Measurements from ENCODE around the gene AMMECR1L. TPM values are rescaled to one million over a fixed set of nuclear protein-coding genes. Genes with fewer than 3 reads are reported as not detected.
A peak's percentile ranks its signal among the peaks of the same experiment; 100 is the strongest.
"Not testable (repeated sequence)": the region's sequence is repeated elsewhere in the genome, so short reads cannot be mapped to it uniquely, and the experiment has no call there.

Gene AMMECR1L
- total RNA-seq, 2 experiments from 2014 or later, result 14.3 to 15.0 TPM

GRCh38 chr2:127901339-127902056 is 15.7 kb upstream of the AMMECR1L start:
- ChIA-PET CTCF (no interaction called here), POLR2A (interaction anchor here (0.7 kb wide), 2 partner anchors 12 to 314 kb away, joined by 3 read pairs; no protein-coding TSS in a partner anchor)
- Mint-ChIP-seq H3K27me3 (peaks cover 5% of the 10 kb centered on the region), H3K27ac (no peak overlapping the region), H3K9me3 (no peaks in the 10 kb centered on the region), H3K4me3 (no peak overlapping the region), H3K4me1 (ENCODE audit: low read depth) (no peaks in the 10 kb centered on the region), H3K36me3 (no peaks in the 10 kb centered on the region)
- DNase-seq, result no peak
- intact Hi-C loops (cut with micrococcal nuclease), result no loop called here

GRCh38 chr2:127897531-127898211 is 11.9 kb upstream of the AMMECR1L start:
- H3K36me3 Mint-ChIP-seq, result no peaks in the 10 kb centered on the region

GRCh38 chr2:127893494-127893893 is 7.7 kb upstream of the AMMECR1L start:
- no peak overlapping the region for H3K4me3 Mint-ChIP-seq
- CTCF ChIA-PET, result no interaction called here

More at GRCh38 chr2:127897531-127898211, 11.9 kb upstream of the AMMECR1L start:
- Mint-ChIP-seq H3K9me3 (no peaks in the 10 kb centered on the region), H3K4me3 (no peak overlapping the region), H3K27me3 (peaks cover 2% of the 10 kb centered on the region), H3K4me1 (ENCODE audit: low read depth) (no peaks in the 10 kb centered on the region), H3K27ac (no peak overlapping the region)
- intact Hi-C loops (cut with micrococcal nuclease), result no loop called here
- no peak for DNase-seq
- POLR2A ChIA-PET, result no interaction called here
- CTCF ChIA-PET, result no interaction called here

GRCh38 chr2:127893033-127893432 is 7.3 kb upstream of the AMMECR1L start:
- ChIA-PET CTCF (no interaction called here), POLR2A (no interaction called here)
- Mint-ChIP-seq H3K9me3 (no peaks in the 10 kb centered on the region), H3K4me1 (ENCODE audit: low read depth) (no peaks in the 10 kb centered on the region), H3K36me3 (no peaks in the 10 kb centered on the region), H3K27ac (no peak overlapping the region), H3K27me3 (peaks cover 2% of the 10 kb centered on the region), H3K4me3 (no peak overlapping the region)
- intact Hi-C loops (cut with micrococcal nuclease), result no loop called here
- no peak for DNase-seq

More at GRCh38 chr2:127893494-127893893, 7.7 kb upstream of the AMMECR1L start:
- H3K36me3 Mint-ChIP-seq, result no peaks in the 10 kb centered on the region
- DNase-seq, result no peak
- H3K9me3 Mint-ChIP-seq, result no peaks in the 10 kb centered on the region
- H3K27ac Mint-ChIP-seq, result no peak overlapping the region
- intact Hi-C loops (cut with micrococcal nuclease), result no loop called here
- peaks cover 2% of the 10 kb centered on the region for H3K27me3 Mint-ChIP-seq
- H3K4me1 Mint-ChIP-seq (ENCODE audit: low read depth), result no peaks in the 10 kb centered on the region
- POLR2A ChIA-PET, result no interaction called here

GRCh38 chr2:127891811-127892210 is 6.1 kb upstream of the AMMECR1L start:
- no peaks in the 10 kb centered on the region for H3K36me3 Mint-ChIP-seq
- H3K27ac Mint-ChIP-seq, result no peak overlapping the region
- no peak for DNase-seq
- ChIA-PET POLR2A (no interaction called here), CTCF (no interaction called here)
- H3K27me3 Mint-ChIP-seq, result peaks cover 2% of the 10 kb centered on the region
- intact Hi-C loops (cut with micrococcal nuclease), result no loop called here
- no peaks in the 10 kb centered on the region for H3K9me3 Mint-ChIP-seq
- no peak overlapping the region for H3K4me3 Mint-ChIP-seq
- peaks cover 6% of the 10 kb centered on the region for H3K4me1 Mint-ChIP-seq (ENCODE audit: low read depth)

GRCh38 chr2:127890756-127891155 is 5.0 kb upstream of the AMMECR1L start:
- POLR2A ChIA-PET; H3K9me3 Mint-ChIP-seq; DNase-seq; H3K36me3 Mint-ChIP-seq; H3K27ac Mint-ChIP-seq; H3K27me3 Mint-ChIP-seq; H3K4me1 Mint-ChIP-seq (ENCODE audit: low read depth); intact Hi-C loops (cut with micrococcal nuclease); H3K4me3 Mint-ChIP-seq; CTCF ChIA-PET: not testable (repeated sequence)

- Mint-ChIP-seq H3K27ac (no peak overlapping the region), H3K36me3 (no peaks in the 10 kb centered on the region), H3K9me3 (no peaks in the 10 kb centered on the region), H3K4me3 (no peak overlapping the region), H3K27me3 (no peaks in the 10 kb centered on the region), H3K4me1 (ENCODE audit: low read depth) (peaks cover 17% of the 10 kb centered on the region)
- ChIA-PET CTCF (no interaction called here), POLR2A (no interaction called here)
- intact Hi-C loops (cut with micrococcal nuclease), result loop anchor here (5.0 kb wide), 1 partner anchor 204 kb away; the partner anchor contains the start of gene UGGT1
- no peak for DNase-seq
These were observed 3.0 kb upstream of the AMMECR1L start for GRCh38 chr2:127888772-127889171.

- Mint-ChIP-seq H3K27ac (no peak overlapping the region), H3K4me3 (peak overlapping the region; percentile 76), H3K36me3 (peaks cover 1% of the 10 kb centered on the region), H3K4me1 (ENCODE audit: low read depth) (peaks cover 23% of the 10 kb centered on the region), H3K9me3 (no peaks in the 10 kb centered on the region), H3K27me3 (no peaks in the 10 kb centered on the region)
- CTCF ChIA-PET, result no interaction called here
- intact Hi-C loops (cut with micrococcal nuclease), result loop anchor here (2.0 to 5.0 kb wide), 2 partner anchors 139 to 205 kb away; partner anchors contain the start of gene UGGT1
- POLR2A ChIA-PET, result no interaction called here
- no peak for DNase-seq
These were observed 2.0 kb upstream of the AMMECR1L start for GRCh38 chr2:127887776-127888130.

GRCh38 chr2:127887082-127887775 is 1.5 kb upstream of the AMMECR1L start:
- Mint-ChIP-seq H3K27me3 (no peaks in the 10 kb centered on the region), H3K9me3 (no peaks in the 10 kb centered on the region), H3K4me3 (peak overlapping the region; percentile 76), H3K4me1 (ENCODE audit: low read depth) (peaks cover 26% of the 10 kb centered on the region), H3K36me3 (peaks cover 5% of the 10 kb centered on the region), H3K27ac (peak overlapping the region; percentile 70)
- intact Hi-C loops (cut with micrococcal nuclease), result loop anchor here (2.0 to 5.0 kb wide), 2 partner anchors 140 to 205 kb away; partner anchors contain the start of gene UGGT1
- CTCF ChIA-PET, result no interaction called here
- POLR2A ChIA-PET, result no interaction called here
- no peak for DNase-seq

- POLR2A ChIA-PET, H3K36me3 Mint-ChIP-seq, H3K27me3 Mint-ChIP-seq, DNase-seq, H3K9me3 Mint-ChIP-seq: not testable (repeated sequence)
- CTCF ChIA-PET, result interaction anchor here (1.1 kb wide), 1 partner anchor 29 kb away, joined by 3 read pairs; no protein-coding TSS in a partner anchor
- peak overlapping the region; percentile 82 for H3K4me3 Mint-ChIP-seq
- H3K27ac Mint-ChIP-seq, result peak overlapping the region; percentile 72
- intact Hi-C loops (cut with micrococcal nuclease), result loop anchor here (2.0 to 5.0 kb wide), 2 partner anchors 140 to 206 kb away; partner anchors contain the start of gene UGGT1
- H3K4me1 Mint-ChIP-seq (ENCODE audit: low read depth), result peaks cover 32% of the 10 kb centered on the region
These were observed 808 bp upstream of the AMMECR1L start for GRCh38 chr2:127886593-127886935.

GRCh38 chr2:127884861-127885740 is 655 bp downstream of the AMMECR1L start:
- POLR2A ChIA-PET, H3K27me3 Mint-ChIP-seq, H3K36me3 Mint-ChIP-seq, H3K9me3 Mint-ChIP-seq: not testable (repeated sequence)
- intact Hi-C loops (cut with micrococcal nuclease), result loop anchor here (5.0 kb wide), 1 partner anchor 207 kb away; the partner anchor contains the start of gene UGGT1
- H3K27ac Mint-ChIP-seq, result peak overlapping the region; percentile 77
- CTCF ChIA-PET, result interaction anchor here (1.0 kb wide), 1 partner anchor 28 kb away, joined by 4 read pairs; the partner anchor contains the start of gene POLR2D
- peak overlapping the region; percentile 84 for H3K4me3 Mint-ChIP-seq
- H3K4me1 Mint-ChIP-seq (ENCODE audit: low read depth), result peaks cover 44% of the 10 kb centered on the region
- DNase-seq, result peak; percentile 53

All from activated CD4-positive, alpha-beta memory T cell treated with anti-CD3 and anti-CD28 coated beads for 36 hours (primary cell).